ENCODE measurements around the gene PARD3. TPM values are rescaled to one million over a fixed set of nuclear protein-coding genes. Genes with fewer than 3 reads are reported as not detected.

PARD3 gene
- total RNA-seq, 1 experiment from 2014 or later: 51.8 TPM

GRCh38 chr10:34537629-34538231, 277.4 kb downstream of the PARD3 start:
- TF ChIP-seq, protein P1, sequence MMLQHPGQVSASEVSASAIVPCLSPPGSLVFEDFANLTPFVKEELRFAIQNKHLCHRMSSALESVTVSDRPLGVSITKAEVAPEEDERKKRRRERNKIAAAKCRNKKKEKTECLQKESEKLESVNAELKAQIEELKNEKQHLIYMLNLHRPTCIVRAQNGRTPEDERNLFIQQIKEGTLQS (CRISPR knock-in tag; conservative IDR thresholded peaks at IDR 0.05): no peak
- TF ChIP-seq ZNF396 (CRISPR knock-in tag; IDR thresholded peaks at IDR 0.05; ENCODE audit: borderline replicate concordance) (no peak), FOXJ3 (CRISPR knock-in tag; IDR thresholded peaks at IDR 0.05; ENCODE audit: borderline replicate concordance) (no peak), IRF2 (CRISPR knock-in tag; IDR thresholded peaks at IDR 0.05; ENCODE audit: borderline replicate concordance, low read depth) (no peak), MYBL2 (CRISPR knock-in tag; IDR thresholded peaks at IDR 0.05) (no peak), CTCF (IDR thresholded peaks at IDR 0.05) (no peak), CREB1 (CRISPR knock-in tag; IDR thresholded peaks at IDR 0.05) (no peak), ZNF671 (CRISPR knock-in tag; IDR thresholded peaks at IDR 0.05) (no peak)
- Mint-ChIP-seq H3K36me3 (no peaks in the 10 kb centered on the region), H3K9me3 (peaks cover 4% of the 10 kb centered on the region; the same call in 1 of the 2 replicates), H3K27me3 (ENCODE audit: low read depth) (no peaks in the 10 kb centered on the region), H3K4me3 (no peak overlapping the region), H3K27ac (peak overlapping the region; percentile 66; the same call in 1 of the 2 replicates), H3K4me1 (peaks cover 20% of the 10 kb centered on the region)
- DNase-seq (ENCODE audit: low spot score) (no peak), ATAC-seq (no peak)
- ChIA-PET CTCF (no interaction called here), POLR2A (no interaction called here)

- Mint-ChIP-seq H3K4me3 (no peak overlapping the region), H3K27ac (no peak overlapping the region), H3K4me1 (peaks cover 28% of the 10 kb centered on the region), H3K27me3 (ENCODE audit: low read depth) (no peaks in the 10 kb centered on the region), H3K9me3 (peaks cover 4% of the 10 kb centered on the region; the same call in 1 of the 2 replicates), H3K36me3 (no peaks in the 10 kb centered on the region)
- ATAC-seq: no peak
- no peak for DNase-seq (ENCODE audit: low spot score)
- CTCF ChIA-PET: no interaction called here
- POLR2A ChIA-PET: no interaction called here
- no peak for TF ChIP-seq NFE2L1 (CRISPR knock-in tag; IDR thresholded peaks at IDR 0.05)
- no peak for TF ChIP-seq CREB1 (CRISPR knock-in tag; IDR thresholded peaks at IDR 0.05)
- TF ChIP-seq NFYB (CRISPR knock-in tag; conservative IDR thresholded peaks at IDR 0.05; ENCODE audit: low read depth): no peak
- TF ChIP-seq, protein P2, sequence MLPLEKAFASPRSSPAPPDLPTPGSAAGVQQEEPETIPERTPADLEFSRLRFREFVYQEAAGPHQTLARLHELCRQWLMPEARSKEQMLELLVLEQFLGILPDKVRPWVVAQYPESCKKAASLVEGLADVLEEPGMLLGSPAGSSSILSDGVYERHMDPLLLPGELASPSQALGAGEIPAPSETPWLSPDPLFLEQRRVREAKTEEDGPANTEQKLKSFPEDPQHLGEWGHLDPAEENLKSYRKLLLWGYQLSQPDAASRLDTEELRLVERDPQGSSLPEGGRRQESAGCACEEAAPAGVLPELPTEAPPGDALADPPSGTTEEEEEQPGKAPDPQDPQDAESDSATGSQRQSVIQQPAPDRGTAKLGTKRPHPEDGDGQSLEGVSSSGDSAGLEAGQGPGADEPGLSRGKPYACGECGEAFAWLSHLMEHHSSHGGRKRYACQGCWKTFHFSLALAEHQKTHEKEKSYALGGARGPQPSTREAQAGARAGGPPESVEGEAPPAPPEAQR (CRISPR knock-in tag; IDR thresholded peaks at IDR 0.05): no peak
- no peak for TF ChIP-seq FOXJ3 (CRISPR knock-in tag; IDR thresholded peaks at IDR 0.05; ENCODE audit: borderline replicate concordance)
- TF ChIP-seq FOXK1 (CRISPR knock-in tag; IDR thresholded peaks at IDR 0.05): no peak
- TF ChIP-seq MLX (CRISPR knock-in tag; IDR thresholded peaks at IDR 0.05): no peak
- no peak for TF ChIP-seq TCF7 (CRISPR knock-in tag; IDR thresholded peaks at IDR 0.05; ENCODE audit: low read depth)
- no peak for TF ChIP-seq ZNF138 (CRISPR knock-in tag; conservative IDR thresholded peaks at IDR 0.05)
- no peak for TF ChIP-seq ZNF671 (CRISPR knock-in tag; IDR thresholded peaks at IDR 0.05)
- TF ChIP-seq MXD4 (CRISPR knock-in tag; IDR thresholded peaks at IDR 0.05; ENCODE audit: borderline replicate concordance): no peak
- TF ChIP-seq, protein P3, sequence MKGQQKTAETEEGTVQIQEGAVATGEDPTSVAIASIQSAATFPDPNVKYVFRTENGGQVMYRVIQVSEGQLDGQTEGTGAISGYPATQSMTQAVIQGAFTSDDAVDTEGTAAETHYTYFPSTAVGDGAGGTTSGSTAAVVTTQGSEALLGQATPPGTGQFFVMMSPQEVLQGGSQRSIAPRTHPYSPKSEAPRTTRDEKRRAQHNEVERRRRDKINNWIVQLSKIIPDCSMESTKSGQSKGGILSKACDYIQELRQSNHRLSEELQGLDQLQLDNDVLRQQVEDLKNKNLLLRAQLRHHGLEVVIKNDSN (CRISPR knock-in tag; IDR thresholded peaks at IDR 0.05): no peak
- TF ChIP-seq ZNF317 (CRISPR knock-in tag; IDR thresholded peaks at IDR 0.05; ENCODE audit: borderline replicate concordance, low read depth): no peak
- no peak for TF ChIP-seq ETV6 (CRISPR knock-in tag; IDR thresholded peaks at IDR 0.05)
- TF ChIP-seq TP53 (CRISPR knock-in tag; IDR thresholded peaks at IDR 0.05): no peak
- TF ChIP-seq RORB (CRISPR knock-in tag; IDR thresholded peaks at IDR 0.05): no peak
- TF ChIP-seq ELF4 (CRISPR knock-in tag; IDR thresholded peaks at IDR 0.05; ENCODE audit: low read depth): no peak
- TF ChIP-seq ZNF416 (CRISPR knock-in tag; IDR thresholded peaks at IDR 0.05): no peak
Observed at GRCh38 chr10:34535872-34536271, 279.2 kb downstream of the PARD3 start.
